ENCODE data around the gene WDR81.
"Not testable (repeated sequence)": the region's sequence is repeated elsewhere in the genome, so short reads cannot be mapped to it uniquely, and the experiment has no call there.

WDR81 gene

DNA sequence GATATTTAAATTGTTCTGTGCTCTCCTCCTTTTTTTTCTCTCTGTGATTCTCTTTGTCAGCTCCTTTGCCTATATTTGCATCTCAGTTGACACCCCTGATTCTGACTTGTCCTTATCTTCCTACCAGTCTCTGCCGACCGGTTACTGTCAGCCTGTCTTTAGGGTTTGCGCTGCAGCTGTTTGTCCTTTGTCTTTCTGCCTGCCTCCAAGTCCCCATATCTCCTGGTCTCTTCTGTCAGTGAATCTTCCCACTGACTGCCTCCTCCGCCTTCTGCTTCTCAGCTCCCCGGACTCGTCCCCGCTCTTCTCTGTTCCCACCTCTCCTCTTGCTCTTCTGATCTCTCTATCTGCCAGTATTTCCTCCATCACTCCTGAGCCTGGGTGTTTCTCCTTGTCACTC is 19.5 kb upstream of the WDR81 start:
- Mint-ChIP-seq H3K4me1 (peaks cover 16% of the 10 kb centered on the region), H3K9me3 (no peaks in the 10 kb centered on the region), H3K4me3 (no peak overlapping the region), H3K27me3 (ENCODE audit: low read depth, poor library complexity) (peaks cover 57% of the 10 kb centered on the region), H3K36me3 (ENCODE audit: low read depth) (no peaks in the 10 kb centered on the region), H3K27ac (no peak overlapping the region)
- TF ChIP-seq, protein P1, sequence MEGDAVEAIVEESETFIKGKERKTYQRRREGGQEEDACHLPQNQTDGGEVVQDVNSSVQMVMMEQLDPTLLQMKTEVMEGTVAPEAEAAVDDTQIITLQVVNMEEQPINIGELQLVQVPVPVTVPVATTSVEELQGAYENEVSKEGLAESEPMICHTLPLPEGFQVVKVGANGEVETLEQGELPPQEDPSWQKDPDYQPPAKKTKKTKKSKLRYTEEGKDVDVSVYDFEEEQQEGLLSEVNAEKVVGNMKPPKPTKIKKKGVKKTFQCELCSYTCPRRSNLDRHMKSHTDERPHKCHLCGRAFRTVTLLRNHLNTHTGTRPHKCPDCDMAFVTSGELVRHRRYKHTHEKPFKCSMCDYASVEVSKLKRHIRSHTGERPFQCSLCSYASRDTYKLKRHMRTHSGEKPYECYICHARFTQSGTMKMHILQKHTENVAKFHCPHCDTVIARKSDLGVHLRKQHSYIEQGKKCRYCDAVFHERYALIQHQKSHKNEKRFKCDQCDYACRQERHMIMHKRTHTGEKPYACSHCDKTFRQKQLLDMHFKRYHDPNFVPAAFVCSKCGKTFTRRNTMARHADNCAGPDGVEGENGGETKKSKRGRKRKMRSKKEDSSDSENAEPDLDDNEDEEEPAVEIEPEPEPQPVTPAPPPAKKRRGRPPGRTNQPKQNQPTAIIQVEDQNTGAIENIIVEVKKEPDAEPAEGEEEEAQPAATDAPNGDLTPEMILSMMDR (IDR thresholded peaks at IDR 0.05) = no peak
- no peak for DNase-seq

DNA sequence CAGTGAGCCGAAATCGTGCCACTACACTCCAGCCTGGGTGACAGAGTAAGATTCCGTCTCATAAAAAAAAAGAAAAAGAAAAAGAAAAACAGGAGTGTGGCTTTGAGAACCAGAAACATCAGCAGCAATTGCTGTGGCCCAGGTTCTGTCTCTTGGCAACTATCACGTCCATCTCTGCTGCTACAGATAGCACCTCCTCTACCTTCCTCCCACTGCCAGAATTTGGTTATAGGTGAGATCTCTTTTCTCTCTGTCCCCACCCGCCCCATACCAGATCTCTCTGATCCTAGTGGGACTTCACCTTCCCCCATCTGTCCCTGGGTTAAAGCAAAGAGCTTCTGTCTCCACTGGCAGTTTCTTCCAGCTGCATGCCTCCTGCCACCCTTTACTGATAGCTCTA is 17.4 kb upstream of the WDR81 start:
- Mint-ChIP-seq H3K27me3 (ENCODE audit: low read depth, poor library complexity) (peaks cover 64% of the 10 kb centered on the region), H3K9me3 (no peaks in the 10 kb centered on the region), H3K4me1 (peaks cover 34% of the 10 kb centered on the region), H3K27ac (no peak overlapping the region), H3K36me3 (ENCODE audit: low read depth) (no peaks in the 10 kb centered on the region), H3K4me3 (no peak overlapping the region)
- DNase-seq = no peak
- TF ChIP-seq, protein P1 (IDR thresholded peaks at IDR 0.05) = no peak

DNA sequence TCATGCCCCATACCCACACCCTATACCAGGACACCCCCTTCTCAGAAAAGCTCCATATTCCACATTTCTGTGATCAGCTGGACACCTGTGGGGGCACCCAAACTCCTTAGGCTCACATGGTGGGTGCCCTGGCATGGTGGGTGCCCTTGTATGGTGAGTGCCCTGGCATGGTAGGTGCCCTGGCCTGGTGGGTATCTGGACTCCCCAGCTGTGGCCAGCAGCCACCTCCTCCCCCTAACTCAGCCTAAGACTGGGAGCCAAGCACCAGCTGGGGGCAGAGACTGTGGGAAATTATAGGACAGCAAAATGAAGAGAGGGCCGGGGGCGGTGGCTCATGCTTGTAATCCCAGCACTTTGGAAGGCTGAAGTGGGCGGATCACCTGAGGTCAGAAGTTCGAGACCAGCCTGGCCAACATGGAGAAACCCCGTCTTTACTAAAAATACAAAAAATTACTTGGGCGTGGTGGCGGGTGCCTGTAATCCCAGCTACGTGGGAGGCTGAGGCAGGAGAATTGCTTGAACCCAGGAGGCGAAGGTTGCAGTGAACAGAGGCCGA is 15.6 kb upstream of the WDR81 start:
- H3K27me3 Mint-ChIP-seq (ENCODE audit: low read depth, poor library complexity) = peaks cover 58% of the 10 kb centered on the region
- not testable (repeated sequence) for H3K9me3 Mint-ChIP-seq
- peaks cover 46% of the 10 kb centered on the region for H3K4me1 Mint-ChIP-seq

DNA sequence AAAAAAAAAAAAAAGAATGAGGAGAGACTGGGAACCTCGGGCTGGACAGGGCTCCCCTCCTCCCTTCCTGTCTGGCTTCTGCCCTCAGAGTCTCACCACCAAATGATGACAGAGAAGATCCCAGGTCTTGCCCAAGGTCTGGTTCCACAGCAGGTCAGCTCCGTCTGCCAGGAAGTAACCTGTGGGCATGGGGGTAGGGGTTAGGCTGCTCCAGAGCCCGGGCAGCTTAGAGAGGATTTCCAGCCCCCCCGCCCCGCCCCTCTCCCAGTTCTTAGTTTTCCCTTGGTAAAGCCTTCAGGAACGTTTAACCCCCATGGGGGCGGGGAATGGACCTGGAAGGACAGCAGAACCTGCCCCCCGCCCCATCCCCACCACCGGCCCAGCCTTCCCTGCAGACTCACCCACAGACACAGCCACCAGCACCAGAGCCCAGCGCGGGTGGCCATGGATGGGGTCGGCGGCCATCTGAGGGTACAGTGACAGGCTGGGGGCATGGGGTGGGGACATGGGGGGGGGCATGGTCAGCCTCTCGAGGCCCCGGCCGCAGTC is 15.0 kb upstream of the WDR81 start:
- DNase-seq = no peak
- Mint-ChIP-seq H3K4me1 (peaks cover 52% of the 10 kb centered on the region), H3K9me3 (no peaks in the 10 kb centered on the region), H3K27ac (no peak overlapping the region), H3K27me3 (ENCODE audit: low read depth, poor library complexity) (peaks cover 53% of the 10 kb centered on the region), H3K36me3 (ENCODE audit: low read depth) (no peaks in the 10 kb centered on the region), H3K4me3 (peak overlapping the region; percentile 74)
- TF ChIP-seq, protein P1 (IDR thresholded peaks at IDR 0.05) = no peak

More for the DNA sequence above, 15.6 kb upstream of the WDR81 start:
- H3K27ac Mint-ChIP-seq; DNase-seq; H3K36me3 Mint-ChIP-seq (ENCODE audit: low read depth): not testable (repeated sequence)
- H3K4me3 Mint-ChIP-seq = peak overlapping the region; percentile 74

DNA sequence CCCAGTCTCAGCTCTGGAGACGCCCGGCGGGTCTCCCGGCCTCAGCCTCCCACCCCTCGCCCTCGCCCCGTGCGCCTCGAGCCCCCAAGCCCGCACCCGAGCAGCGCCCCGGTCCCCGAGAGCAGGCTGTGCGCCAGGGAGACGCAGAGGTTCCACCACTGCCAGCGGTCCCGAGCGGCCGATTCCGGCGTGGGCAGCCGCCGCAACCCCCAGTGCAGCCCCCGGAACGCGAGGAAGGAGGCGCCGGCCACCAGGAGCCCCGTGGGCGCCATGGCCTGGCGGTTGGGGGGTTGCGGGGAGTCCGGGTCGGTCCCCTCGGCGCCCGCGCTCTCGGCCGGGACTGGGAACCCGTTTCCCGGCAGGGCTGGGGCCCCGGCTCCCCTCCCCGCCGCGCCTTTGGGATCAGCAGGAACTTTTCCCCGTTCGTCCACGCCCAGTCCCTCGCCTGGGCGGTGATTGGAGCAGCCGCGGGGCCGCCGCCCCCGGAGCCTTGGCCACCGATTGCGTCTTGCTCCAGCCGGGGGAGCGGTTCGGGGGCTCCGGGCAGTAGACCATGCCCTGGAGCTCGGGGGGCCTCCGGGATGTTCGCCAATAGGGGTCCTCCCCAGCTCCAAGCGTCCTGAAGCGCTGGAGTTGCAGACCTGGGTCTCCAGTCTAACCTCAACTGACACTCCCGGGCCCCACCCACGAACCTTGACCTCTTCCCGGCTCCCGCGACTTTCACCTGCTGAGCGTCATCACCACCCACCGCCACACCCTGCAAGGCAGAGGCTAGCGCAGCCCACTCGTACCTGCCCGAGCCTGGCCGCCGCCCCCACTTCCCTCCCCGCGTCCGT is 14.3 kb upstream of the WDR81 start, which contains the start of gene TLCD2:
Gene TLCD2 (minus strand): TSS at position 407 of the 836 bp plus-strand sequence. CDS start 135 bp downstream, at position 272.
- Mint-ChIP-seq H3K27ac (no peak within 1 kb of the TSS), H3K4me1 (peaks cover 56% of the 10 kb centered on the region), H3K9me3 (no peaks in the 10 kb centered on the region), H3K4me3 (peak within 1 kb of the TSS; percentile 77), H3K36me3 (ENCODE audit: low read depth) (no peaks in the 10 kb centered on the region), H3K27me3 (ENCODE audit: low read depth, poor library complexity) (peaks cover 49% of the 10 kb centered on the region)
- DNase-seq = peak; percentile 77
- TF ChIP-seq, protein P1 (IDR thresholded peaks at IDR 0.05) = no peak

DNA sequence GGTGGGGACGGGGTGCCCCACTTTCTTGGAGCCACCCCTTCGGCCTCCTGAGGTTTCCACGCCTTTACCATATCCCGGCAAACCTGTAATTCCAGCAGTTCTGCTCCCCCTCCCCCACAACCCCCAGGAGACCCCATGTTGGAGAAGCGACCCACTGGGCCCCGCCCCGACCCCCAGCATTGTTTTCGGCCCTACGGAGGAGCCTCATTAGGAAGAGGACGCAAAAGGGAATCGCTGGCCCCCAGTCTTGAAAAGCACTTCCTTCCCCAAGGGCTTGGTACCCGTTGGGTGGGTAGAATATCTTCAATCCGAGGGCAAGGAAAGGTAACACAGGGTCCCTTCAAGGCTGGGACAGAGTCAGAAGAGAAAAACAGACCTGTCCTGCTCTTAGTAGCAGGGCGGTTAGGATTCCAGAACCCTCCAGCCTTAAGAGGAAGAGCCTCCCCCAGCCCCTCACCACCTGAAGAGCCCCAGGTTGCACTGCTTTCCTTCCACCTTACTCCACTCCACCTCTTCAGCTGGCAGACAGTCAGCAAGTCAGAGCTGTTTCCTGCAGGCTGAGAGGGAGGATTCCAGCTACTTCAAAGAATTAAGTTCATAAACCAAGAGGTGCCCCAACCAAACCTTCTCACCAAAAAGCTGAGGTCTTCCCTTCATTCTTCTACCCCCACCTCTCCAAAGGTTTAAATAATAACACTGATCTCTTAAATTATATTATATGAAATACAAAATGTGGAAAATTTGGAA is 13.5 kb upstream of the WDR81 start:
- peaks cover 43% of the 10 kb centered on the region for H3K27me3 Mint-ChIP-seq (ENCODE audit: low read depth, poor library complexity)
- no peak for DNase-seq
- no peaks in the 10 kb centered on the region for H3K9me3 Mint-ChIP-seq
- peak overlapping the region; percentile 77 for H3K4me3 Mint-ChIP-seq
- H3K36me3 Mint-ChIP-seq (ENCODE audit: low read depth) = no peaks in the 10 kb centered on the region
- no peak overlapping the region for H3K27ac Mint-ChIP-seq
- peaks cover 54% of the 10 kb centered on the region for H3K4me1 Mint-ChIP-seq
- TF ChIP-seq, protein P1 (IDR thresholded peaks at IDR 0.05) = no peak
